ENCODE results near the gene APRT. TPM values are rescaled to one million over a fixed set of nuclear protein-coding genes. Genes with fewer than 3 reads are reported as not detected.

Gene APRT
- total and polyA plus RNA-seq, 9 of the 15 experiments (the other 6 are each of a cell fraction or from before 2014, with no cell fraction given), result 41.7 to 409 (median 146) TPM

DNA sequence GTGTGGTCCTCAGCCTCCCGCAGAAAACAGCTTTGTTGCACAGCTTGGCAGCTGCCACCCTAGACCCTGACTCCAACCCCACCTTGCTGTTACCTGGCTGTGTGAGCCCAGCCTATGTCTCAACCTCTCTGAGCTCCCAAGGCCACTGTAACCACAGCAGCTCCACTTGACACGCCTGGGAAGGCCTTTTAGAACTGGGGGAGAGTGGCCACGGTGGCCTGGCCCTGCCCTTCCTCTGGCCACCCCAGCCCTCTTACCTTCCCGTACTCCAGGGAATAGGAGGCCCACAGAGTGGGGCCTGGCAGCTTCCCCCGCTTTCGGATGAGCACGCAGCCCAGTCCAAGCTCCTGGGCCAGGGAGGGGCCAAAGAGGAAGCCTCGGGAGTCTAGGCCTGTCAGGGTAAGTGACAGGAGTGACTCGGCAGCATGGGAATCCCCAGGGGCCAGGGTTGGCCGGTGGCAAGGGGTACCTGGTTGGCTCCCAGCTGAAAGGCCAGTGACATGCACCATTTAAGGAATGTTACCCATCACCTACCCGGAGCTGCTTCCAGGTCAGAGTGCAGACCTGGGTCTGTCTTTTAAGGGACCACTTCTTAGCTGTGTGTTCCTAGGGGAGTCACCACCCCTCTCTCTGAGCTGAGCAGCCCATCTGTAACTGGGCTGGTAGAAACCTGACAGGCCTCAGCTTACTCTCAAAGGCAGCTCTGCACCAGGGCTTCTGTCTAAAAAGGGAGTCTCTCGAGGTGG, 1.4 kb downstream of the APRT start (continued):
- TF ChIP-seq THRAP3 (IDR thresholded peaks at IDR 0.05; ENCODE audit: borderline replicate concordance) (no peak), SP1 (CRISPR knock-in tag; IDR thresholded peaks at IDR 0.05) (no peak; the same call in 1 of the 2 replicates), ZNF561 (CRISPR knock-in tag; conservative IDR thresholded peaks at IDR 0.05) (no peak), SIX5 (IDR thresholded peaks at IDR 0.05; ENCODE audit: borderline replicate concordance in 1 of 2, insufficient read depth in 1 of 2, low read depth in 1 of 2, low read length in 2 of 2) (no peak), MAFF (IDR thresholded peaks at IDR 0.05; ENCODE audit: low read length) (no peak), ZNF780A (CRISPR knock-in tag; IDR thresholded peaks at IDR 0.05) (no peak), FOXK1 (CRISPR knock-in tag; IDR thresholded peaks at IDR 0.05; ENCODE audit: borderline replicate concordance) (no peak), HDAC8 (tag; IDR thresholded peaks at IDR 0.05) (no peak), SUPT5H (IDR thresholded peaks at IDR 0.05) (peak; percentile 3), CBFB (CRISPR knock-in tag; IDR thresholded peaks at IDR 0.05) (no peak), U2AF1 (optimal IDR thresholded peaks at IDR 0.05; ENCODE audit: low read depth, low read length) (no peak), CBX3 (IDR thresholded peaks at IDR 0.05; ENCODE audit: borderline replicate concordance in 1 of 2, low read length in 2 of 2) (no peak), KLF10 (CRISPR knock-in tag; IDR thresholded peaks at IDR 0.05) (peak; percentile 48; the same call in 1 of the 2 replicates), SRF (CRISPR knock-in tag; IDR thresholded peaks at IDR 0.05) (no peak), PRMT5 (CRISPR knock-in tag; IDR thresholded peaks at IDR 0.05) (no peak), ZNF253 (CRISPR knock-in tag; conservative IDR thresholded peaks at IDR 0.05) (no peak), EHMT2 (IDR thresholded peaks at IDR 0.05) (no peak), GTF2B (IDR thresholded peaks at IDR 0.05; ENCODE audit: extremely low read depth, insufficient read length) (no peak), SAP30 (IDR thresholded peaks at IDR 0.05; ENCODE audit: borderline replicate concordance, insufficient read depth, low read depth, low read length, poor library complexity, severe bottlenecking) (no peak), TCF7 (IDR thresholded peaks at IDR 0.05; ENCODE audit: borderline replicate concordance) (no peak), ZNF3 (CRISPR knock-in tag; IDR thresholded peaks at IDR 0.05) (no peak)
- TF ChIP-seq, protein P1, sequence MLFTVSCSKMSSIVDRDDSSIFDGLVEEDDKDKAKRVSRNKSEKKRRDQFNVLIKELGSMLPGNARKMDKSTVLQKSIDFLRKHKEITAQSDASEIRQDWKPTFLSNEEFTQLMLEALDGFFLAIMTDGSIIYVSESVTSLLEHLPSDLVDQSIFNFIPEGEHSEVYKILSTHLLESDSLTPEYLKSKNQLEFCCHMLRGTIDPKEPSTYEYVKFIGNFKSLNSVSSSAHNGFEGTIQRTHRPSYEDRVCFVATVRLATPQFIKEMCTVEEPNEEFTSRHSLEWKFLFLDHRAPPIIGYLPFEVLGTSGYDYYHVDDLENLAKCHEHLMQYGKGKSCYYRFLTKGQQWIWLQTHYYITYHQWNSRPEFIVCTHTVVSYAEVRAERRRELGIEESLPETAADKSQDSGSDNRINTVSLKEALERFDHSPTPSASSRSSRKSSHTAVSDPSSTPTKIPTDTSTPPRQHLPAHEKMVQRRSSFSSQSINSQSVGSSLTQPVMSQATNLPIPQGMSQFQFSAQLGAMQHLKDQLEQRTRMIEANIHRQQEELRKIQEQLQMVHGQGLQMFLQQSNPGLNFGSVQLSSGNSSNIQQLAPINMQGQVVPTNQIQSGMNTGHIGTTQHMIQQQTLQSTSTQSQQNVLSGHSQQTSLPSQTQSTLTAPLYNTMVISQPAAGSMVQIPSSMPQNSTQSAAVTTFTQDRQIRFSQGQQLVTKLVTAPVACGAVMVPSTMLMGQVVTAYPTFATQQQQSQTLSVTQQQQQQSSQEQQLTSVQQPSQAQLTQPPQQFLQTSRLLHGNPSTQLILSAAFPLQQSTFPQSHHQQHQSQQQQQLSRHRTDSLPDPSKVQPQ (CRISPR knock-in tag; IDR thresholded peaks at IDR 0.05; ENCODE audit: borderline replicate concordance), result no peak
- TF ChIP-seq, protein P2, sequence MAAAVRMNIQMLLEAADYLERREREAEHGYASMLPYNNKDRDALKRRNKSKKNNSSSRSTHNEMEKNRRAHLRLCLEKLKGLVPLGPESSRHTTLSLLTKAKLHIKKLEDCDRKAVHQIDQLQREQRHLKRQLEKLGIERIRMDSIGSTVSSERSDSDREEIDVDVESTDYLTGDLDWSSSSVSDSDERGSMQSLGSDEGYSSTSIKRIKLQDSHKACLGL (CRISPR knock-in tag; IDR thresholded peaks at IDR 0.05; ENCODE audit: borderline replicate concordance, poor library complexity, severe bottlenecking), result no peak
